ENCODE data around the gene LRMDA.

LRMDA gene

GRCh38 chr10:76491216-76491615 lies 1059.8 kb downstream of the LRMDA start:
- peaks cover 44% of the 10 kb centered on the region for H3K36me3 Mint-ChIP-seq (ENCODE audit: low read depth)
- H3K4me3 Mint-ChIP-seq = no peak overlapping the region

DNA sequence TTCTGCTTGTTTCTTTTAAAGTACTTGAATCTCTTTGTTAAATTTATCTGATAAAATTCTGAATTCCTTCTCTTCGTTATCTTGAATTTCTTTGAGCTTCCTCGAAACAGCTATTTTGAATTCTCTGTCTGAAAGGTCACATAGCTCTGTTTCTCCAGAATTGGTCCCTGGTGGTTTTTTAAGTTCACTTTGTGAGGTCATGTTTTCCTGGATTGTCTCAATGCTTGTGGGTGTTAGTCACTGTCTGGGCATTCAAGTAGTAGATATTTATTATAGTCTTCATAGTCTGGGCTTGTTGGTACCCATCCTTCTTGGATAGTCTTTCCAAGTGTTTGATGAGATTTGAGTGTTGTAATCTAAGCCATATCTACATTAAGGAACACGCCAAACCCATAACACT lies 1060.6 kb downstream of the LRMDA start:
- Mint-ChIP-seq H3K9me3 (peaks cover 64% of the 10 kb centered on the region), H3K4me3 (no peak overlapping the region), H3K27ac (no peak overlapping the region), H3K4me1 (no peaks in the 10 kb centered on the region), H3K27me3 (ENCODE audit: low read depth) (no peaks in the 10 kb centered on the region), H3K36me3 (ENCODE audit: low read depth) (peaks cover 39% of the 10 kb centered on the region)
- no peak for TF ChIP-seq CTCF (IDR thresholded peaks at IDR 0.05; ENCODE audit: unreplicated experiment in 3 of 3)

More at GRCh38 chr10:76491216-76491615, 1059.8 kb downstream of the LRMDA start:
- Mint-ChIP-seq H3K4me1 (no peaks in the 10 kb centered on the region), H3K9me3 (peaks cover 69% of the 10 kb centered on the region), H3K27me3 (ENCODE audit: low read depth) (no peaks in the 10 kb centered on the region), H3K27ac (peak overlapping the region in 1 of 3 experiments; percentile 6)
- TF ChIP-seq CTCF (IDR thresholded peaks at IDR 0.05; ENCODE audit: unreplicated experiment in 3 of 3) = no peak

DNA sequence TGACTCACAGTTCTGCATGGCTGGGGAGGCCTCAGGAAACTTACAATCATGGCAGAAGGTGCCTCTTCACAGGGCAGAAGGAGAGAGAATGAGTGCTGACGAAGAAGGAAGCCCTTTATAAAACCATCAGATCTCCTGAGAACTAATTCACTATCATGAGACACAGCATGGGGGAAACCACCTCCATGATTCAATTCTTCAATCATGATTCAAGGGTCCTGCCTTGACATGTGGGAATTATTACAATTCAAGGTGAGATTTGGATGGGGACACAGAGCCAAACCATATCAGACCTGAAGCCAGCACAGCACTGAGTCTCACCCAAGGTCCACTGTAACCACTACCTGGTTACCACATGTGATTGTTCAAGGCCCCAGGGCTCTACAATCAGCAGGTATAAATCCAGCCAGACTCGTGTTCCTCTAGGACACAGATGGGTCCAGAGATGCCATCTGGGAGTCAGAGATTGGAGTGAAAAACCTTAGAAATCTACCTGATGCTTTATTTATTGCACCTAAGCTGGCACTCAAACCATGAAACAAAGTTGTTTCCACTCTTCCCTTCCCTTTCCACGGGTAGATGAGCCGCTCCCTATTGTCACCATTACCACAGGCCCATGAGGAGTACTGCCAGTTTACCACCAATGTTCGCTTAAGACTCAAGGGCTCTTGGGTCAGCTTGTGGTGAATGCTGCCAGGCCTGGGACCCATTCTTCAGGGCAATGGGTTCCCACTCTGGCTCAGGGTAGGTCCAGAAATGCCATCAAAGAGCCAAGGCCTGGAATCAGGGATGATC lies 1061.5 kb downstream of the LRMDA start:
- Mint-ChIP-seq H3K9me3 (peaks cover 58% of the 10 kb centered on the region), H3K27ac (no peak overlapping the region), H3K36me3 (ENCODE audit: low read depth) (peaks cover 34% of the 10 kb centered on the region), H3K27me3 (ENCODE audit: low read depth) (no peaks in the 10 kb centered on the region), H3K4me1 (no peaks in the 10 kb centered on the region), H3K4me3 (no peak overlapping the region)
- no peak for TF ChIP-seq CTCF (IDR thresholded peaks at IDR 0.05; ENCODE audit: unreplicated experiment in 3 of 3)

- TF ChIP-seq CTCF (IDR thresholded peaks at IDR 0.05; ENCODE audit: unreplicated experiment in 3 of 3) = no peak
- H3K9me3 Mint-ChIP-seq = peaks cover 31% of the 10 kb centered on the region
These were observed 1066.2 kb downstream of the LRMDA start for GRCh38 chr10:76497666-76498065.

DNA sequence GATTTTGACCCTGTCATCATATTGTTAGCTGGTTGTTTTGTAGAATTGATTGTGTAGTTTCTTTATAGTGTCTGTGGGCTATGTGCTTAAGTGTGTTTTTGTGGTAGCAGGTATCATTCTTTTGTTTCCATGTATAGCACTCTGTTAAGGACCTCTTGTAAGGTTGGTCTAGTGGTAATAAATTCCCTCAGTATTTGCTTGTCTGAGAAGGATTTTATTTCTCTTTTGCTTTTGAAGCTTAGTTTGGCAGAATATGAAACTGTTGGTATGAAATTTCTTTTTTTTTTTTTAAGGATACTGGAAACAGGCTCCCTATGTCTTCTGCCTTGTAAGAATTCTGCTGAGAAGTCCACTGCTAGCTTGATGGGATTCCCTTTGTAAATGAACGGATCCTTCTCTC lies 1073.4 kb downstream of the LRMDA start:
- H3K4me1 Mint-ChIP-seq = peaks cover 8% of the 10 kb centered on the region
- H3K27ac Mint-ChIP-seq = no peak overlapping the region
- H3K36me3 Mint-ChIP-seq (ENCODE audit: low read depth) = peaks cover 27% of the 10 kb centered on the region
- peaks cover 53% of the 10 kb centered on the region for H3K9me3 Mint-ChIP-seq
- H3K27me3 Mint-ChIP-seq (ENCODE audit: low read depth) = no peaks in the 10 kb centered on the region
- no peak overlapping the region for H3K4me3 Mint-ChIP-seq
- no peak for TF ChIP-seq CTCF (IDR thresholded peaks at IDR 0.05; ENCODE audit: unreplicated experiment in 3 of 3)

More at GRCh38 chr10:76497666-76498065, 1066.2 kb downstream of the LRMDA start:
- no peak overlapping the region for H3K27ac Mint-ChIP-seq
- peaks cover 10% of the 10 kb centered on the region for H3K36me3 Mint-ChIP-seq (ENCODE audit: low read depth)
- H3K4me1 Mint-ChIP-seq = no peaks in the 10 kb centered on the region
- no peak overlapping the region for H3K4me3 Mint-ChIP-seq
- no peaks in the 10 kb centered on the region for H3K27me3 Mint-ChIP-seq (ENCODE audit: low read depth)

DNA sequence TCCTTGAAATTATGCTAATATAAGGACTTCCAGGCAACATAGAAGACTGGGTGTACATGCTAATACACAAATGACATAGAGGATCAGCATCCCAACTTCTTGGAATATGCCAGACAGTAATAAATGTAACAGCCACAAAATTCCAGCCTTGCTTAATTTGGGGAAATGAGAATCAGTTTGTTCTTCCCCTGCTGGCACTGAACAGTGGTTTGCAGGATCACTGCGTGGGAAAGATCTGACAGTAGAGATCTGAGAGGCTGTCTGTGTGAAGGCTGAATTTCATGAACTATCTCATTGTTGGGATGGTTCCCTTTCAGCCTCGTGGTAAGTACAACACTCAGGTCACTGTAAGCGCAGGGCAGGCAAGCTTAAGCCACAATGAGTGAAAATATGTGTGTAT lies 1078.0 kb downstream of the LRMDA start:
- peaks cover 24% of the 10 kb centered on the region for H3K9me3 Mint-ChIP-seq
- no peak overlapping the region for H3K27ac Mint-ChIP-seq
- no peaks in the 10 kb centered on the region for H3K27me3 Mint-ChIP-seq (ENCODE audit: low read depth)
- peaks cover 8% of the 10 kb centered on the region for H3K4me1 Mint-ChIP-seq
- H3K4me3 Mint-ChIP-seq = no peak overlapping the region
- TF ChIP-seq CTCF (IDR thresholded peaks at IDR 0.05; ENCODE audit: unreplicated experiment in 3 of 3) = no peak
- H3K36me3 Mint-ChIP-seq (ENCODE audit: low read depth) = peaks cover 13% of the 10 kb centered on the region
